HEK293 (cell line): ENCODE results near the gene OPA3.

Experiments used
- BCL11B ChIP-seq: fragments of 450-650 bp; formaldehyde crosslinking; IDR thresholded peaks from 2 replicates; pipeline ENCODE4 v1.5.1; 2016; ENCODE audit warnings: low read depth, missing biosample characterization, missing genetic modification characterization
- GLIS1 ChIP-seq: fragments of 450-650 bp; formaldehyde crosslinking; IDR thresholded peaks from 2 replicates; pipeline ENCODE4 v1.5.1; 2016; ENCODE audit warnings: missing biosample characterization, missing genetic modification characterization
- KLF16 ChIP-seq: fragments of 450-650 bp; formaldehyde crosslinking; IDR thresholded peaks from 2 replicates; pipeline ENCODE4 v1.5.1; 2017; ENCODE audit warnings: missing biosample characterization, missing genetic modification characterization
- PRDM6 ChIP-seq: fragments of 450-650 bp; formaldehyde crosslinking; IDR thresholded peaks from 2 replicates; pipeline ENCODE4 v1.5.1; 2017; ENCODE audit warnings: missing biosample characterization, missing genetic modification characterization
- TRIM28 ChIP-seq: IDR thresholded peaks from 2 replicates; pipeline ENCODE4 v1.6.1; 2011; ENCODE audit warnings: low read length, control low read depth, borderline replicate concordance
- WT1 ChIP-seq: fragments of 450-650 bp; formaldehyde crosslinking; IDR thresholded peaks from 2 replicates; pipeline ENCODE4 v1.5.1; 2016; ENCODE audit warnings: missing biosample characterization, missing genetic modification characterization
- YY1 ChIP-seq: fragments of 450-650 bp; formaldehyde crosslinking; IDR thresholded peaks from 2 replicates; pipeline ENCODE4 v1.5.1; 2018; ENCODE audit warnings: missing biosample characterization, missing genetic modification characterization
- ZBTB1 ChIP-seq: fragments of 450-650 bp; formaldehyde crosslinking; IDR thresholded peaks from 2 replicates; pipeline ENCODE4 v1.5.1; 2016; ENCODE audit warnings: missing biosample characterization, missing genetic modification characterization
- ZBTB10 ChIP-seq: fragments of 450-650 bp; formaldehyde crosslinking; IDR thresholded peaks from 2 replicates; pipeline ENCODE4 v1.5.1; 2016; ENCODE audit warnings: missing biosample characterization, missing genetic modification characterization
- ZNF140 ChIP-seq: fragments of 450-650 bp; formaldehyde crosslinking; IDR thresholded peaks from 2 replicates; pipeline ENCODE4 v1.5.1; 2016; ENCODE audit warnings: missing biosample characterization, missing genetic modification characterization
- ZNF280C ChIP-seq: fragments of 450-650 bp; formaldehyde crosslinking; IDR thresholded peaks from 2 replicates; pipeline ENCODE4 v1.5.1; 2016; ENCODE audit warnings: missing biosample characterization, missing genetic modification characterization
- ZNF514 ChIP-seq: fragments of 450-650 bp; formaldehyde crosslinking; IDR thresholded peaks from 2 replicates; pipeline ENCODE4 v1.5.1; 2016; ENCODE audit warnings: missing biosample characterization, missing genetic modification characterization
- ZNF561 ChIP-seq: fragments of 450-650 bp; IDR thresholded peaks from 2 replicates; pipeline ENCODE4 v1.5.1; 2018; ENCODE audit warnings: missing biosample characterization, missing genetic modification characterization, borderline replicate concordance
- ZNF596 ChIP-seq: fragments of 450-650 bp; IDR thresholded peaks from 2 replicates; pipeline ENCODE4 v1.5.0; 2018; ENCODE audit warnings: missing biosample characterization, mild to moderate bottlenecking, missing genetic modification characterization, moderate library complexity
- ZNF600 ChIP-seq: fragments of 450-650 bp; formaldehyde crosslinking; IDR thresholded peaks from 2 replicates; pipeline ENCODE4 v1.5.1; 2016; ENCODE audit warnings: missing biosample characterization, missing genetic modification characterization
- ZNF768 ChIP-seq: fragments of 450-650 bp; formaldehyde crosslinking; IDR thresholded peaks from 2 replicates; pipeline ENCODE4 v1.5.1; 2018; ENCODE audit warnings: missing biosample characterization, mild to moderate bottlenecking, missing genetic modification characterization
- ZNF785 ChIP-seq: fragments of 450-650 bp; formaldehyde crosslinking; IDR thresholded peaks from 2 replicates; pipeline ENCODE4 v1.5.1; 2016; ENCODE audit warnings: missing biosample characterization, missing genetic modification characterization
- ZNF830 ChIP-seq: fragments of 450-650 bp; IDR thresholded peaks from 2 replicates; pipeline ENCODE4 v1.5.0; 2018; ENCODE audit warnings: missing biosample characterization, missing genetic modification characterization, low read depth, mild to moderate bottlenecking, moderate library complexity
- ZNF837 ChIP-seq: fragments of 450-650 bp; formaldehyde crosslinking; IDR thresholded peaks from 2 replicates; pipeline ENCODE4 v1.5.1; 2016; ENCODE audit warnings: missing biosample characterization, missing genetic modification characterization
- ZNF843 ChIP-seq: fragments of 450-650 bp; formaldehyde crosslinking; IDR thresholded peaks from 2 replicates; pipeline ENCODE4 v1.5.1; 2016; ENCODE audit warnings: missing biosample characterization, missing genetic modification characterization
- ZSCAN23 ChIP-seq: fragments of 450-650 bp; formaldehyde crosslinking; IDR thresholded peaks from 2 replicates; pipeline ENCODE4 v1.5.1; 2016; ENCODE audit warnings: missing biosample characterization, missing genetic modification characterization
- TF ChIP-seq, protein P1 (sequence below): fragments of 450-650 bp; formaldehyde crosslinking; IDR thresholded peaks from 2 replicates; pipeline ENCODE4 v1.5.1; 2016; ENCODE audit warnings: missing biosample characterization, missing genetic modification characterization, borderline replicate concordance
- TF ChIP-seq, protein P2 (sequence below): fragments of 450-650 bp; formaldehyde crosslinking; IDR thresholded peaks from 2 replicates; pipeline ENCODE4 v1.5.1; 2016; ENCODE audit warnings: missing biosample characterization, missing genetic modification characterization
- TF ChIP-seq, protein P3 (sequence below): fragments of 450-650 bp; formaldehyde crosslinking; IDR thresholded peaks from 2 replicates; pipeline ENCODE4 v1.5.1; 2016; ENCODE audit warnings: missing biosample characterization, missing genetic modification characterization, low read depth

The OPA3 gene

DNA sequence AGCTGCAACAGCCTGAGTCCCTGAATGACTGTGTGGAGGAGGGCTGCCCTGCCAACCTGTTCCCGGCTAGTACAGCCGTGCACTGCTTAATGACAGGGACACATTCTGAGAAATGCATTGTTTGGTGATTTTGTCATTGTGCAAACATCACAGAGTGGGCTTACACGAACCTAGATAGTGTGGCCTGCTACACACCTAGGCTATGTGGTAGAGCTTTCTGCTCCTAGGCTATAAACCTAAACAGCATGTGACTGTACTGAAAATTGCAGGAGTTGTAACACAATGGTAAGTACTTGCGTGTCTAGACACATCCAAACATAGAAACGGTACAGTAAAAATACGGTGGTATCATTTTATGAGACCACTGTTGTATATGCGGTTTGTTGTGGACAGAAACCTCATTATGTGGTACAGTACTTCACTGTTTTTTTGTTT lies 42.4 kb downstream of the OPA3 start (continued):
- TF ChIP-seq, protein P1, sequence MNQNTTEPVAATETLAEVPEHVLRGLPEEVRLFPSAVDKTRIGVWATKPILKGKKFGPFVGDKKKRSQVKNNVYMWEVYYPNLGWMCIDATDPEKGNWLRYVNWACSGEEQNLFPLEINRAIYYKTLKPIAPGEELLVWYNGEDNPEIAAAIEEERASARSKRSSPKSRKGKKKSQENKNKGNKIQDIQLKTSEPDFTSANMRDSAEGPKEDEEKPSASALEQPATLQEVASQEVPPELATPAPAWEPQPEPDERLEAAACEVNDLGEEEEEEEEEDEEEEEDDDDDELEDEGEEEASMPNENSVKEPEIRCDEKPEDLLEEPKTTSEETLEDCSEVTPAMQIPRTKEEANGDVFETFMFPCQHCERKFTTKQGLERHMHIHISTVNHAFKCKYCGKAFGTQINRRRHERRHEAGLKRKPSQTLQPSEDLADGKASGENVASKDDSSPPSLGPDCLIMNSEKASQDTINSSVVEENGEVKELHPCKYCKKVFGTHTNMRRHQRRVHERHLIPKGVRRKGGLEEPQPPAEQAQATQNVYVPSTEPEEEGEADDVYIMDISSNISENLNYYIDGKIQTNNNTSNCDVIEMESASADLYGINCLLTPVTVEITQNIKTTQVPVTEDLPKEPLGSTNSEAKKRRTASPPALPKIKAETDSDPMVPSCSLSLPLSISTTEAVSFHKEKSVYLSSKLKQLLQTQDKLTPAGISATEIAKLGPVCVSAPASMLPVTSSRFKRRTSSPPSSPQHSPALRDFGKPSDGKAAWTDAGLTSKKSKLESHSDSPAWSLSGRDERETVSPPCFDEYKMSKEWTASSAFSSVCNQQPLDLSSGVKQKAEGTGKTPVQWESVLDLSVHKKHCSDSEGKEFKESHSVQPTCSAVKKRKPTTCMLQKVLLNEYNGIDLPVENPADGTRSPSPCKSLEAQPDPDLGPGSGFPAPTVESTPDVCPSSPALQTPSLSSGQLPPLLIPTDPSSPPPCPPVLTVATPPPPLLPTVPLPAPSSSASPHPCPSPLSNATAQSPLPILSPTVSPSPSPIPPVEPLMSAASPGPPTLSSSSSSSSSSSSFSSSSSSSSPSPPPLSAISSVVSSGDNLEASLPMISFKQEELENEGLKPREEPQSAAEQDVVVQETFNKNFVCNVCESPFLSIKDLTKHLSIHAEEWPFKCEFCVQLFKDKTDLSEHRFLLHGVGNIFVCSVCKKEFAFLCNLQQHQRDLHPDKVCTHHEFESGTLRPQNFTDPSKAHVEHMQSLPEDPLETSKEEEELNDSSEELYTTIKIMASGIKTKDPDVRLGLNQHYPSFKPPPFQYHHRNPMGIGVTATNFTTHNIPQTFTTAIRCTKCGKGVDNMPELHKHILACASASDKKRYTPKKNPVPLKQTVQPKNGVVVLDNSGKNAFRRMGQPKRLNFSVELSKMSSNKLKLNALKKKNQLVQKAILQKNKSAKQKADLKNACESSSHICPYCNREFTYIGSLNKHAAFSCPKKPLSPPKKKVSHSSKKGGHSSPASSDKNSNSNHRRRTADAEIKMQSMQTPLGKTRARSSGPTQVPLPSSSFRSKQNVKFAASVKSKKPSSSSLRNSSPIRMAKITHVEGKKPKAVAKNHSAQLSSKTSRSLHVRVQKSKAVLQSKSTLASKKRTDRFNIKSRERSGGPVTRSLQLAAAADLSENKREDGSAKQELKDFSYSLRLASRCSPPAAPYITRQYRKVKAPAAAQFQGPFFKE = no peak
- TF ChIP-seq ZNF785 = no peak
- TF ChIP-seq ZNF830 = no peak
- no peak for TF ChIP-seq ZBTB1 (tag by site-specific recombination)
- TF ChIP-seq ZNF768 = no peak
- no peak for TF ChIP-seq YY1
- TF ChIP-seq, protein P2, sequence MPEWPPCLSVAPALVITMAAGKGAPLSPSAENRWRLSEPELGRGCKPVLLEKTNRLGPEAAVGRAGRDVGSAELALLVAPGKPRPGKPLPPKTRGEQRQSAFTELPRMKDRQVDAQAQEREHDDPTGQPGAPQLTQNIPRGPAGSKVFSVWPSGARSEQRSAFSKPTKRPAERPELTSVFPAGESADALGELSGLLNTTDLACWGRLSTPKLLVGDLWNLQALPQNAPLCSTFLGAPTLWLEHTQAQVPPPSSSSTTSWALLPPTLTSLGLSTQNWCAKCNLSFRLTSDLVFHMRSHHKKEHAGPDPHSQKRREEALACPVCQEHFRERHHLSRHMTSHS (tag by site-specific recombination) = no peak
- TF ChIP-seq BCL11B = no peak
- TF ChIP-seq, protein P3, sequence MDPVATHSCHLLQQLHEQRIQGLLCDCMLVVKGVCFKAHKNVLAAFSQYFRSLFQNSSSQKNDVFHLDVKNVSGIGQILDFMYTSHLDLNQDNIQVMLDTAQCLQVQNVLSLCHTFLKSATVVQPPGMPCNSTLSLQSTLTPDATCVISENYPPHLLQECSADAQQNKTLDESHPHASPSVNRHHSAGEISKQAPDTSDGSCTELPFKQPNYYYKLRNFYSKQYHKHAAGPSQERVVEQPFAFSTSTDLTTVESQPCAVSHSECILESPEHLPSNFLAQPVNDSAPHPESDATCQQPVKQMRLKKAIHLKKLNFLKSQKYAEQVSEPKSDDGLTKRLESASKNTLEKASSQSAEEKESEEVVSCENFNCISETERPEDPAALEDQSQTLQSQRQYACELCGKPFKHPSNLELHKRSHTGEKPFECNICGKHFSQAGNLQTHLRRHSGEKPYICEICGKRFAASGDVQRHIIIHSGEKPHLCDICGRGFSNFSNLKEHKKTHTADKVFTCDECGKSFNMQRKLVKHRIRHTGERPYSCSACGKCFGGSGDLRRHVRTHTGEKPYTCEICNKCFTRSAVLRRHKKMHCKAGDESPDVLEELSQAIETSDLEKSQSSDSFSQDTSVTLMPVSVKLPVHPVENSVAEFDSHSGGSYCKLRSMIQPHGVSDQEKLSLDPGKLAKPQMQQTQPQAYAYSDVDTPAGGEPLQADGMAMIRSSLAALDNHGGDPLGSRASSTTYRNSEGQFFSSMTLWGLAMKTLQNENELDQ (tag by site-specific recombination) = no peak
- TF ChIP-seq PRDM6 (tag by site-specific recombination) = no peak; the same call in 1 of the 2 replicates
- no peak for TF ChIP-seq KLF16 (tag by site-specific recombination)
- no peak for TF ChIP-seq ZNF280C (tag by site-specific recombination)
- no peak for TF ChIP-seq ZSCAN23 (tag by site-specific recombination)
- TF ChIP-seq WT1 = 0 out of 2 replicates have a peak, but pooled peaks have one; percentile 21
- peak; percentile 52; the same call in 1 of the 2 replicates for TF ChIP-seq TRIM28
- no peak for TF ChIP-seq GLIS1 (tag by site-specific recombination)
- TF ChIP-seq ZNF596 (tag by site-specific recombination) = no peak
- TF ChIP-seq ZNF561 (tag by site-specific recombination) = 0 out of 2 replicates have a peak, but pooled peaks have one; percentile 29
- TF ChIP-seq ZNF600 = 0 out of 2 replicates have a peak, but pooled peaks have one; percentile 30
- no peak for TF ChIP-seq ZNF140 (tag by site-specific recombination)
- peak; percentile 80 for TF ChIP-seq ZNF843 (tag by site-specific recombination)
- TF ChIP-seq ZNF514 (tag by site-specific recombination) = no peak
- TF ChIP-seq ZBTB10 (tag by site-specific recombination) = no peak
- no peak for TF ChIP-seq ZNF837 (tag by site-specific recombination)
